ENCODE measurements around the gene MACC1.

MACC1 gene

GRCh38 chr7:20165146-20165510, 52.1 kb downstream of the MACC1 start:
- H3K27me3 ChIP-seq (ENCODE audit: insufficient read depth, low read length), result no peaks in the 10 kb centered on the region
- 90% methylated on average over 1 of the region's 1 CpG for WGBS
- H3K27ac ChIP-seq (ENCODE audit: low read depth, low read length), result no peak overlapping the region
- H3K4me1 ChIP-seq (ENCODE audit: insufficient read depth, low read length), result 0 out of 2 replicates have a peak, but pooled peaks cover 4% of the 10 kb centered on the region
- no peak overlapping the region for H3K4me3 ChIP-seq (ENCODE audit: low read length)
- H3K9me3 ChIP-seq (ENCODE audit: insufficient read depth, low read depth, low read length), result no peaks in the 10 kb centered on the region
- no peak overlapping the region for H3K9ac ChIP-seq (ENCODE audit: low read depth, low read length)
- no peaks in the 10 kb centered on the region for H3K36me3 ChIP-seq (ENCODE audit: insufficient read depth, low read length)

GRCh38 chr7:20164425-20165145, 52.6 kb downstream of the MACC1 start:
- no peak overlapping the region for H3K9ac ChIP-seq (ENCODE audit: low read depth, low read length)
- no peaks in the 10 kb centered on the region for H3K27me3 ChIP-seq (ENCODE audit: insufficient read depth, low read length)
- no peak overlapping the region for H3K27ac ChIP-seq (ENCODE audit: low read depth, low read length)
- no peaks in the 10 kb centered on the region for H3K36me3 ChIP-seq (ENCODE audit: insufficient read depth, low read length)
- H3K4me3 ChIP-seq (ENCODE audit: low read length), result no peak overlapping the region
- H3K4me1 ChIP-seq (ENCODE audit: insufficient read depth, low read length), result 0 out of 2 replicates have a peak, but pooled peaks cover 4% of the 10 kb centered on the region
- WGBS, result 94% methylated on average over 4 of the region's 6 CpGs
- H3K9me3 ChIP-seq (ENCODE audit: insufficient read depth, low read depth, low read length), result no peaks in the 10 kb centered on the region

DNA sequence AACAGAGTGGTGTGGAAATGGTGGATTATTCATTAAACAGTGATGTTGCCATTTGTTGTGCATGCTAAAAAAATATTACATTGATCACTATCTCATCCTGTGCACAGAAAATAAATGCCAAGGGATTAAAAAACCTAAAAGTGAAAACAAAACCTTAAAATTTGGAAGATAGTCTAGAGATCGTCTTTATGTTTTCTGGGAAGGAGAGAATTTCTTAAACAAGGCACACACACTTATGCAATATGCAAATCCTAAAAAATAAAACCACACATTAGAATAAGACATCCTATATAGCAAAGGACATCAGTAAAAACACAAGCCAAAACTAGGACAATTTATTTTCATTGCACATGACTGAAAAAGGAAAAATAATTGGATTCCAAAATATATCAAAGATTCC, 54.5 kb downstream of the MACC1 start:
- Histone ChIP-seq H3K27ac (ENCODE audit: low read depth, low read length) (no peak overlapping the region), H3K4me1 (ENCODE audit: insufficient read depth, low read length) (peaks cover 8% of the 10 kb centered on the region; the same call in 1 of the 2 replicates), H3K27me3 (ENCODE audit: insufficient read depth, low read length) (no peaks in the 10 kb centered on the region)

GRCh38 chr7:20159226-20159747, 57.9 kb downstream of the MACC1 start:
- WGBS, result 96% methylated on average over 6 of the region's 6 CpGs
- Histone ChIP-seq H3K27me3 (ENCODE audit: insufficient read depth, low read length) (no peaks in the 10 kb centered on the region), H3K9ac (ENCODE audit: low read depth, low read length) (no peak overlapping the region), H3K4me1 (ENCODE audit: insufficient read depth, low read length) (peaks cover 3% of the 10 kb centered on the region; the same call in 1 of the 2 replicates), H3K36me3 (ENCODE audit: insufficient read depth, low read length) (no peaks in the 10 kb centered on the region), H3K27ac (ENCODE audit: low read depth, low read length) (no peak overlapping the region), H3K4me3 (ENCODE audit: low read length) (no peak overlapping the region), H3K9me3 (ENCODE audit: insufficient read depth, low read depth, low read length) (no peaks in the 10 kb centered on the region)

More for the DNA sequence above, 54.5 kb downstream of the MACC1 start:
- no peaks in the 10 kb centered on the region for H3K9me3 ChIP-seq (ENCODE audit: insufficient read depth, low read depth, low read length)
- H3K36me3 ChIP-seq (ENCODE audit: insufficient read depth, low read length), result no peaks in the 10 kb centered on the region
- H3K4me3 ChIP-seq (ENCODE audit: low read length), result no peak overlapping the region
- H3K9ac ChIP-seq (ENCODE audit: low read depth, low read length), result no peak overlapping the region
- no CpG with 5 or more reads among the region's 1 CpG for WGBS

DNA sequence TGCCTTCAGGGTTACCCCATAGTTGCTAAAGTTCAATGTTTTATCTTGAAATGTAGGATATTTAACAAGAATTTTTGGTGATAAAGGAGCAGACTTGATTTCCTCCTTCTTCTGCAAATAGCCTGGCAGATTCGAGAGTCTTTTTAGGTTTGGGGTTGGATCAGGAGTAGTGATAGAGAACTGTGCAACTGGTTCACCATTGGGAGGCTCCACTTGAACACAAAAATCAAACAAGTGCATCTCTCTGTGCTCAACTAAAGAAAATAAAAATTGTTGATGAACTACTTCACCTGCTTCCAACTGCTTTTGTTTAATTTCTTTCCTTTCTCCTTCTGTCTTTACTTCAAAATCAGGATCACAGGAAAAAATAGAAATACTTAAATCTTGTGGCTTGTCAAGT, 58.5 kb downstream of the MACC1 start:
- H3K4me1 ChIP-seq (ENCODE audit: insufficient read depth, low read length), result peaks cover 3% of the 10 kb centered on the region; the same call in 1 of the 2 replicates
- 89% methylated on average over 1 of the region's 1 CpG for WGBS

GRCh38 chr7:20157456-20157855, 59.7 kb downstream of the MACC1 start:
- Histone ChIP-seq H3K9ac (ENCODE audit: low read depth, low read length) (no peak overlapping the region), H3K27me3 (ENCODE audit: insufficient read depth, low read length) (no peaks in the 10 kb centered on the region), H3K27ac (ENCODE audit: low read depth, low read length) (no peak overlapping the region), H3K36me3 (ENCODE audit: insufficient read depth, low read length) (peaks cover 3% of the 10 kb centered on the region; the same call in 1 of the 2 replicates), H3K9me3 (ENCODE audit: insufficient read depth, low read depth, low read length) (no peaks in the 10 kb centered on the region), H3K4me1 (ENCODE audit: insufficient read depth, low read length) (peaks cover 3% of the 10 kb centered on the region; the same call in 1 of the 2 replicates), H3K4me3 (ENCODE audit: low read length) (no peak overlapping the region)
- WGBS, result 89% methylated on average over 2 of the region's 3 CpGs

More for the DNA sequence above, 58.5 kb downstream of the MACC1 start:
- H3K27ac ChIP-seq (ENCODE audit: low read depth, low read length), result no peak overlapping the region
- no peaks in the 10 kb centered on the region for H3K27me3 ChIP-seq (ENCODE audit: insufficient read depth, low read length)
- H3K9ac ChIP-seq (ENCODE audit: low read depth, low read length), result no peak overlapping the region
- peaks cover under 1% of the 10 kb centered on the region; the same call in 1 of the 2 replicates for H3K36me3 ChIP-seq (ENCODE audit: insufficient read depth, low read length)
- H3K4me3 ChIP-seq (ENCODE audit: low read length), result no peak overlapping the region
- H3K9me3 ChIP-seq (ENCODE audit: insufficient read depth, low read depth, low read length), result no peaks in the 10 kb centered on the region

DNA sequence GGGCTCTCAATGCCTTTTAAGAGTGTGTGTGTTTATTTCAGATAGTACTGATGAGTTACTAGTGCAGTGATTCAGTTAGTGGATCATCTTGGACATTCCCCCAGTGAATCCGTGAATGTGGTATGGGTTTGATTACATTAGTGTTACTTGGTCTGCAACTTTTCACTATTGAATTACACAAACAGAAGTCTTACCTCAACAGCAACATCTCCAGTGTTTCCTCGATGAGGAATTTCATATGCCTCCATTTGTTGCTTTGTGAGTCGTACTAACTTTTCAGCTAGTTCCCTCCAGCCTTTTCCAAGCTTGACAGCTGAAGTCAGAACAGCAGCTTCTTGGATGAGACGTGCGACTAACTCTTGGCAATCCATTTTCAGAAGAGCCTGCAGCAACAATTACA, 63.2 kb downstream of the MACC1 start:
- no peak overlapping the region for H3K9ac ChIP-seq (ENCODE audit: low read depth, low read length)
- H3K4me1 ChIP-seq (ENCODE audit: insufficient read depth, low read length), result peaks cover 3% of the 10 kb centered on the region; the same call in 1 of the 2 replicates
- H3K27me3 ChIP-seq (ENCODE audit: insufficient read depth, low read length), result no peaks in the 10 kb centered on the region
- no peak overlapping the region for H3K27ac ChIP-seq (ENCODE audit: low read depth, low read length)
- WGBS, result 96% methylated on average over 5 of the region's 5 CpGs
- no peaks in the 10 kb centered on the region for H3K9me3 ChIP-seq (ENCODE audit: insufficient read depth, low read depth, low read length)
- H3K36me3 ChIP-seq (ENCODE audit: insufficient read depth, low read length), result peaks cover 3% of the 10 kb centered on the region; the same call in 1 of the 2 replicates
- H3K4me3 ChIP-seq (ENCODE audit: low read length), result no peak overlapping the region

DNA sequence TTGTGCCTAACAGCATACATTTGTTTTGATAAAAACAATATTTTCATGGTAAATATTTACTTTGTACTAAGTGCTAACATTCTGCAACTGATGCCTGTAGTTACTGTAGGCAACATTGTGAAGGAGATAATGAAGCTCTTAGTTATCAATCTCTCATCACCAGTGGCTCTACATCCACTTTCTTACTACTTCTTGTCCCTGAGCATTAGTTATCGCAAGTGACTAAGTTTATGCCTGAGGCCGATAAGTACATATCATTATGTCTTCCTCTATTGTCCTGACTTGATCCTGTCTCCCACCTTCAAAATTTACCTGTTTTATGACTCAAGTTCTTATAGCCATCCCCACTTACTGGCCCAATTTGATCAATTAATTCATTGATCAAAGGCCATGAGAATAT, 63.6 kb downstream of the MACC1 start:
- peaks cover 3% of the 10 kb centered on the region; the same call in 1 of the 2 replicates for H3K4me1 ChIP-seq (ENCODE audit: insufficient read depth, low read length)
- no peaks in the 10 kb centered on the region for H3K27me3 ChIP-seq (ENCODE audit: insufficient read depth, low read length)
- H3K27ac ChIP-seq (ENCODE audit: low read depth, low read length), result no peak overlapping the region
- H3K9ac ChIP-seq (ENCODE audit: low read depth, low read length), result no peak overlapping the region
- no peak overlapping the region for H3K4me3 ChIP-seq (ENCODE audit: low read length)
- 98% methylated on average over 2 of the region's 2 CpGs for WGBS
- H3K9me3 ChIP-seq (ENCODE audit: insufficient read depth, low read depth, low read length), result no peaks in the 10 kb centered on the region
- H3K36me3 ChIP-seq (ENCODE audit: insufficient read depth, low read length), result peaks cover 3% of the 10 kb centered on the region; the same call in 1 of the 2 replicates

DNA sequence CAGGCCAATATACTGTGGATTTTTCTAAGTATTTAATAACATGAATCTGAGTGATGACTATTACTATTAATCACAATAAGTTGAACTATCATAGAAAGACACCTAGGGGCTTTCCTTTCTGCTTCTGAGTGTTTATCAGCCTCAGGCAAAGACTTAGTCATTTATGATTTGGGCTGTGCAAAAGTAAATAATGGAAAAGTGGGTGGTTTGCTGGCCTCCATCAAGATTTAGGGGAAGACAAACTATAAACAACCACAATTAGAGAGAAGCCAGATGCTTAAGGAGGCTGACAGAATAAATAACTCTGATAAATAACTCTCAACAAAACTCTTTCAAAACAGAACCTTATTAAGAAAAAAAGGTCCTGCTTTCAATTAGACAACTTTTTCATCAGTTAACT, 64.7 kb downstream of the MACC1 start:
- H3K9ac ChIP-seq (ENCODE audit: low read depth, low read length), result no peak overlapping the region
- no peaks in the 10 kb centered on the region for H3K27me3 ChIP-seq (ENCODE audit: insufficient read depth, low read length)
- H3K4me3 ChIP-seq (ENCODE audit: low read length), result no peak overlapping the region
- H3K36me3 ChIP-seq (ENCODE audit: insufficient read depth, low read length), result peaks cover 3% of the 10 kb centered on the region; the same call in 1 of the 2 replicates
- H3K4me1 ChIP-seq (ENCODE audit: insufficient read depth, low read length), result no peaks in the 10 kb centered on the region
- no peaks in the 10 kb centered on the region for H3K9me3 ChIP-seq (ENCODE audit: insufficient read depth, low read depth, low read length)
- no peak overlapping the region for H3K27ac ChIP-seq (ENCODE audit: low read depth, low read length)

DNA sequence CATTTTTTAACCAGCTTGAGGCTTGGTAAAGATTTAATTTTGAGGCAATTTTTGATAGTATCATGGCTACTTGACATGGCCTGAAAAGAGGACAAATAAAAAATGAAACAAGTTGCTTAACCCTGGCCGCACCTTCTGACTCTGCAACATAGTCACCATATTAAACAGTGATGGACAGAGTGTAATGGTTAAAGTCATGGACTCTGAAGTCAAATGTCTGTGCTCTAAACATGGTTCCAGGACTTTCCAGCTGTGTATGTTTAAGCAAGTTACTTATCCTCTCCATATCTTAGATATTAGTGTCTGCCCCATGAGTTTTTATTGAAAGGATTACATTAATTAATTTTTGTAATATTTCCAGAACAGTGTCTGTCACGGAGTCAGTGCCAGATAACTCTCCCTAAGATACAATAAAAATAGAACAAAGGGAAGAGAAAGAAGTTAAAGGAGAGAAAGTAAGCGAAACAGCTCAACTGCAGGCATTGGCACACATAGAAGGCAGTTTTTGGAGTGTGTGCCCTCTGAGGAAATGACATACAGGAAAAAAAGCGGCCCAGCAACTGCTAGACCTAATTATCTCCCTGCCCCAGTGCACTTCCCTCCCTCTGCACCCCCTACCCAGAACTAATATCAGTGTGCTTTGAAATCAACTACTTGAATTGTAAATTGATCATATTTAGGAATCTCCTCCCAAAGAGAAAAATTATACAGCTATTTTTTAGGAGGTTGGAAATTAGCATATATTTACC, 65.3 kb downstream of the MACC1 start:
- Histone ChIP-seq H3K36me3 (ENCODE audit: insufficient read depth, low read length) (peaks cover 3% of the 10 kb centered on the region; the same call in 1 of the 2 replicates), H3K27ac (ENCODE audit: low read depth, low read length) (no peak overlapping the region), H3K27me3 (ENCODE audit: insufficient read depth, low read length) (no peaks in the 10 kb centered on the region), H3K9ac (ENCODE audit: low read depth, low read length) (no peak overlapping the region), H3K4me1 (ENCODE audit: insufficient read depth, low read length) (no peaks in the 10 kb centered on the region), H3K9me3 (ENCODE audit: insufficient read depth, low read depth, low read length) (no peaks in the 10 kb centered on the region), H3K4me3 (ENCODE audit: low read length) (no peak overlapping the region)
- 95% methylated on average over 3 of the region's 4 CpGs for WGBS

GRCh38 chr7:20146451-20146850, 70.7 kb downstream of the MACC1 start:
- H3K9ac ChIP-seq (ENCODE audit: low read depth, low read length), result no peak overlapping the region
- WGBS, result 97% methylated on average over 3 of the region's 3 CpGs
- H3K4me3 ChIP-seq (ENCODE audit: low read length), result no peak overlapping the region
- no peaks in the 10 kb centered on the region for H3K4me1 ChIP-seq (ENCODE audit: insufficient read depth, low read length)
- no peak overlapping the region for H3K27ac ChIP-seq (ENCODE audit: low read depth, low read length)
- H3K27me3 ChIP-seq (ENCODE audit: insufficient read depth, low read length), result no peaks in the 10 kb centered on the region
- H3K36me3 ChIP-seq (ENCODE audit: insufficient read depth, low read length), result no peaks in the 10 kb centered on the region
- H3K9me3 ChIP-seq (ENCODE audit: insufficient read depth, low read depth, low read length), result no peaks in the 10 kb centered on the region
